GM18517 (cell line): ENCODE measurements around the gene DGLUCY.
"Not testable (repeated sequence)": the region's sequence is repeated elsewhere in the genome, so short reads cannot be mapped to it uniquely, and the experiment has no call there.

ENCODE experiments used
- ATAC-seq: cut with Tn5 transposase; IDR thresholded peaks from one replicate; pipeline ENCODE4 v1.9.1; 2021; ENCODE audit warnings: mild to moderate bottlenecking, moderate library complexity; ENCODE audit not compliant: unreplicated experiment

The DGLUCY gene

DNA sequence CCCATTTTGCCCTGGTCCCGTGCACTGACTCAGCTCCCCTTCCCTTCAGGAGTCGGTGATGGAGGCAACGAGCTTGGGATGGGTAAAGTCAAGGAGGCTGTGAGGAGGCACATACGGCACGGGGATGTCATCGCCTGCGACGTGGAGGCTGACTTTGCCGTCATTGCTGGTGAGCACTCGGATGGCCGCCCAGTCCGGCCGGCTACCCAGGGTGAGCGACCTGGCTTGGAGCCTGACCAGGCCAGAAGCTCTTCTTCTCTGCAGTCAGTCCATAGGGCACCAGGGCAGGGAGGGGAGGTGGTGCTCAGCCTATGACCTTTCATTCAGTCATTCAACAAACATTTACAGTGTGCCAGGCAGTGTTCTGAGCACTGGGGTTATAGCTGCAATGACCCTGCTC, 90.8 kb downstream of the DGLUCY start:
- ATAC-seq = no peak

DNA sequence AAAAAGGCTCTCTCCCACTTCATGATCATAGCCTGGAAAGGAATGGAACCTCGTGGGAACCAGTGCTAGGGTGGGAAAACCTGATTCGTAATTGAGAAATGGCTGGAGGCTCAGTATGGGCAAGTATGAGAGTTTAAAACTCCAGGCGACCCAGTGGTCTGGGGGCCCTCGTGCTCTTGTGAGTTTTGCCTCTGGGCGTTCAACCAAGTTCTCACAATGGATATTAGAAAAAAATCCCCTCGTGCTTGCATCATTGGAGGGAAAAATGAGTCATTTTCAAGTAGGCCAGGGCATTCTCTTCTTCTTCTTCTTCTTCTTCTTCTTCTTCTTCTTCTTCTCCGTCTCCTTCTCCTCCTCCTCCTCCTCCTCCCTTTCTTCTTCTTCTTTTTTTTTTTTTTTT, 91.6 kb downstream of the DGLUCY start:
- ATAC-seq = no peak

DNA sequence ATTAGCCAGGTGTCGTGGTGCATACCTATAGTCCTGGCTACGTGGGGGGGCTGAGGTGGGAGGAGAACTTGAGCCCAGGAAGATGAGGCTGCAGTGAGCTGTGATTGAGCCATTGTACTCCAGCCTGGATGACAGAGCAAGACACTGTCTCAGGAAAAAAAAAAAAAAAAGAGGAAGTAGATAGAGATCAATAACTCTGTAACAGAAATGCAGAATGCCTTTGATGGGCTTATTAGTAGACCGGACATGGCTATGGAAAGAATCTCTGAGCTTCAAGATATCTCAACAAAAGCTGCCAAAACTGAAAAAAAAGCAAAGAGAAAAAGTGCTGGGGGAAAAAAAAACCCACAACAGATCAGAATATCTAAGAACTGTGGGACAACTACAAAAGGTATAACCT, 93.1 kb downstream of the DGLUCY start:
- no peak for ATAC-seq

DNA sequence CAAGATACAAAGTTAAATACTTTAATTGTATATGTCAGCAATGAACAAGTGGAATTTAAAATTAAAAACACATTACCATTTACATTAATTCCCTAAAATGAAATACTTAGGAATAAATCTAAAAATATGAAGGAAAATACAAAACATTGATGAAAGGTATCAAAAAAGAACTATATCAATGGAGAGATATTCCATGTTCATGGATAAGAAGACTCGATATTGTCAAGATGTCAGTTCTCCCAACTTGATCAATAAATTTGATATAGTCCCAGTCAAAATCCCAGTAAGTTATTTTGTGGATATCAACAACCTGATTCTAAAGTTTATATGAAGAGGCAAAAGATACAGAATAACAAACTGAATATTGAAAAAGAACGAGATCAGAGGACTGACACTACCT, 97.1 kb downstream of the DGLUCY start:
- ATAC-seq = no peak

DNA sequence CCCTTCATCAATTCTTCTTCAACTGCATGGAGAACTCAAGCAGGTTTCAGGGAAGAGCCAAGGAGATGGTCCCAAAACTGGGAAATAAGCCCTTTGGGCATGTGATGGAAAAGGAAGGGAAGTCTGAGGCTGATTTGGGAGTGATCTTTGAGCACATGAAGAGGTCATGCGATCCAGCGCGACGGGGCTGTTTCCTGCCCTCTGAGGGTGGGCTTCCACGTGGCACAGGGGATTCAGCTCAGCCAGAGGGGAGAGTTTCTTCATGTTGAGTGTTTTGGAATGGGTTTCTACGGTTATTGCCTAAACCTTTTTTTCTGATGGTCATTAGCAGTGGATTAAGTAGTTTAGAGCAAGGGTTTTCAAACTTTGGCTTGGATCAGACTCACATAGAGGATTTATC, 100.4 kb downstream of the DGLUCY start:
- ATAC-seq = no peak

DNA sequence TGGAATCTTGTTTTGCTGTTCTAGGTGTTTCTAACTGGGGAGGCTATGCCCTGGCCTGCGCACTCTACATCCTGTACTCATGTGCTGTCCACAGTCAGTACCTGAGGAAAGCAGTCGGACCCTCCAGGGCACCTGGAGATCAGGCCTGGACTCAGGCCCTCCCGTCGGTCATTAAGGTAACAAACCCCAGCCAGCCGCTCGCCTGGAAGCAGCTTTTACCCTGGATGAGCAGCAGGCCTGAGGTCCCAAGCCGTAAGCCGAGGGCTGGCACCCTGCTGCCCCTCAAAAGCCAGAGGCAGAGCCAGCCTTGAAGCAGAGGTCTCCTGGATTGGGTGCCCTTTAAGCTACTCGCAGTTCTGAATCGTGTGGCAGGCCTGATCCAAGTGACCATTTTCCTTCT, 101.5 kb downstream of the DGLUCY start:
- no peak for ATAC-seq

DNA sequence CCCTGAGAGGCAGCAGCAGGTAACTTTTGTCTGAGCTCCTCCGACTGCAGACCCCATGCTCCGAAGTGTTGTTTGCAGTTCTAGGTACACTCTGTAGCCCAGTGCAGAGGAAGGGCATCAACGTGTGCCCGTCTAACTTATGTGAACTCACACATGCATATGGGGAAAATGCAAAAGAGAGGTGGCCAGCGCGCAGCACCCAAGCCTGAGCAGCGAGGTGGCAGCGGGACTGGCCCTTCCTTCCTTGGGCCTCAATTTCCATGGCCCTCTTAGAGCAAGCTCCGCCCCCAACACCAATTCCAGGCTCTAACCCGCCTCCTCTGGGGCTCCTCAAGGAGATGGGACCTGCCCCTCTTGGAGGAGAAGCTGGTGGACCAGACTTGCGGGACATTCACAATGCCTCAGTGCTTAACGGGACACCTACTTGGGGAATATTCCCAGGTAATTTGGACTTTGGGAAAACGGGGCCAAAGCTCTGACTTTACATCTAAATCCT, 102.9 kb downstream of the DGLUCY start:
- ATAC-seq = no peak

DNA sequence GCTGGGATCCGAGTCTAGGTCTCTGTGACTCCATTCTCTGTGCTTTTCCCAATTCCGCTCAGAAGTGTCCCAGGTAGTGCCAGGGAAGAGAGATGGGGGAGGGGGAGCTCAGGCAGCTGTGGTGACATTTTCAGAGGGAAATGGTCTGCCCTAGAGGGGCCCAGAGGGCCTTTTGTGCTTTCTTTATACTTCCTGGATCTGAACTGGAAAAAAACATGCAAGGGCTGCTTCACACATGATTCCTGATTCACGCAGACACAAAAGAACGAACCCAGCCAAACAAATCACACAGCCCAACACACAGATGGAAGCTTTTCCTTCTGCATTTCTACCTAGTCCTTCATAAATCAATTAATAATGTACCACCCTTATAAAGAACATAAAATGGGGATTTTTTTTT, 104.1 kb downstream of the DGLUCY start:
- ATAC-seq = no peak

DNA sequence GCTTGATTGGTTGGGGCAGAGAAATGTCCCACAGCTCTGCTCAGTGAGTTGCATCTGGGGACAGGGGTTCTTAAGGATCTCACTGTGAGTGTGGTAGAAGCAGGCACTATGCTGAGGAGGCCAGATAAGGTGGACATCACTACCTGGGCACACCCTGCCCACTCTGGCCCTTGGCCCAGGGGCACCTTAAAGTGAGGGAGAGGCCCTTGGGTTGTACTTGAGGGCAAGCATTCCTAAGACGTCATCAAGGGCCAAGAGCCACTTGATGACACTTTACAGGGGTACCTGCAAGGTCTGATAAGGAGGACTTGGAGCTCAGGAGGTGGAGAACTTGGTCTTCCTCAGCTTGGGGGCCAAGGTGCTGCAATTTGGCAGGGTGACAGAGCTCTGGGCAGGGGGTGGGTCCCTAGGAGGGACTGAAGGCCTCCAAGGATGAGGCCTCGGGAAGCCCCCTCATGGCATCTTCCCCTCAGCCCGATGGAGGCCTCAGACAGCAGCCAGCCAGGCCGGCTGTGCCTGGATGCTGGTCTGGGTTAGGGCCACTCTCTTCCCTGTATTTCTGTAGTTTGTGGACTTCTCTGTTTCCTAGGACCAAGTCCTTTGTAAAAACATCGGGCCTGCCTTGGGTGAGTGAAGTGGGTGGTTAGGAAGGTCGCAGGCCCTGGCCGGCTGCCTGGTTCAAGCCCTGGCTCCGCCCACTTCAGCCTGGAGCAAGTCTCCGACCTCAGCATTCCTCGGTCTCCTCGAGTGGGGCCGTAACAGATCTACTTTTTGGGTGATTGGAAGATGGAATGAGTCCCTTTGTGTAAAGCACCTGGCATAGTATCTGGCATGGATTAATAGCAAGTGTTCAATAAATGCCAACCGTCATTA, 105.9 kb downstream of the DGLUCY start:
- ATAC-seq = no peak

DNA sequence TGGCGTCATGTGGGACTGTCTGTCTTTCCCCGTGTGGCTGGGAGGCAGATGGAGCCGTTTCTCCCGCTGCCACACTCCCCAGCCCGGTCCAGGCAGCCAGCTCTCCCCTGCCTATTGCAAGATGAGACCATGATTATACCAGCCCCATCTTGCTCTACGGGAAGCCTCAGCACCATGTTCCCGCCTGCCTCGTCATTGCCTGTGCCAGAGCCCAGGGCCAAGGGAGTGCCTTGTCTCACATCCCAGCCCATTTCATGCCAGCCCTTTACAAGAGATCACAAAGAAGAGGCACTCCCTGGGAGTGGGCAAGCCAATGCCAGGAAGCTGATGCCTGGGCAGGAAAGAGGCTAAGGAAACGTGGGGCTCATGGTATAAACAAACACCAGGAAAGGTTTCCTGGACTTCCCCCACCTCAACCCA, 106.7 kb downstream of the DGLUCY start:
- ATAC-seq = no peak

DNA sequence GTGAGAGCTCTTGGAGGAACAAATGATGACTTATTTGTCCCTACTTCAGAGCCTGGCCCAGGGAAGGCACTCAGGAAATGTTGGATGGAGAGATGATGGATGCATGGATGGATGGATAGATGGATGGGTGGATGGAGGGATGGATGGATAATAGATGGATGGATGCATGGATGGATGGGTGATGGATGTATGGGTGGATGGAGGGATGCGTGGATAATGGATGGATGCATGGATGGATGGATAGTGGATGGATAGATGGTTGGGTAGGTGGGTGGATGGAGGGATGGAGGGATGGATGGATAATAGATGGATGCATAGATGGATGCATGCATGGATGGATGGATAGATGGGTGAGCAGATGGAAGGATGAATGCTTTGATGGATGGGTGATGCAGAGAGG, 107.4 kb downstream of the DGLUCY start:
- ATAC-seq = no peak

DNA sequence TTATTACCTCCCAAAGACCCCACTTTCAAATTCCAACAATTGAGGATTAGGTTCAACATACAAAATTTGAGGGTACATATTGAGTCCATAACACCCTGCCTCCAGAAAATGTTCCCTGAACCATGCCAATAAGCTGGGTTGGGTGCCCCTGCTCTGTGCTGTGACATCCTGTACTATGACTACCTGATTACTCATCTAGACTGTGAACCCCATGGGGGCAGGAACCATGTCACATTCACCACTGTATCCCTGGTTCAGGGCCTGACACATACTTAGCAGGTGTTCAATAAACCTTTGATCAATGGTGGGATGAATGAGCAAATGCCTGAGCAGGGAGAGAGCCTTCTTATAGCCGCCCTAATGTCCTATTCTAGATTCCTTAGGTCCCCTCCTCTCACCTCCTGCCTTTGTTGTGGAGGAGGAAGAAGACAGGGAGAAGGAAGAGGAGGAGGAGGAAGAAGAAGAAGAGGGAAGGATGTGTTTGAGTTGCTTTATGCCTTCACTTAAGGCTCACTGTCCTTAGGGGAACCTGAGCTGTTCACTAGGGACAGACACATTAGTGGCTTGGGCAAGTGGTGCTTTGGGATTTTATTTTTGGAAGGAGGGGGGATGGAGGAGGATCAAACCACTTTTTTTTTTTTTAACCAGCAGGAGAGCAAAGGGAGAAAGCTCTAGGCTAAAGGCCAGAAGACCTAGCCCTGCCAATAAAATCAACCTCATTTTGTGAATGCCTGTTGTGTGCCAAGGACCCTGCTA, 109.3 kb downstream of the DGLUCY start:
- ATAC-seq = no peak

DNA sequence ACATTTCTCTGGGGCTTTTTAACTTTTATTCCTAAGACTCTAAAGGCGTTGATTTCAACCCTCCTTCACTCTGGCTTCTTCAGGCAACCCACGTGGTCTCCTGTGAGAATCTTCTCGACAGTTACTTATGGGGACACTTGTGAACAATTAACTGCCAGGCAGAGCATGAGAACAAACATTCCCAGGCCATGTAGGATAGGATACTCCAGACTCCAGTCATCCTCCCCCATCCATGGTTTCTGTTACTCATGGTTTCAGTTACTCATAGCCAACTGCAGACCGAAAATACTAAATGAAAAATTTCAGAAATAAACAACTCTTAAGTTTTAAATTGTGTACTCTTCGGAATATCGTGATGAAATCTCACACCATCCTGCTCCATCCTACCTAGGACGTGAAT, 111.2 kb downstream of the DGLUCY start:
- no peak for ATAC-seq

DNA sequence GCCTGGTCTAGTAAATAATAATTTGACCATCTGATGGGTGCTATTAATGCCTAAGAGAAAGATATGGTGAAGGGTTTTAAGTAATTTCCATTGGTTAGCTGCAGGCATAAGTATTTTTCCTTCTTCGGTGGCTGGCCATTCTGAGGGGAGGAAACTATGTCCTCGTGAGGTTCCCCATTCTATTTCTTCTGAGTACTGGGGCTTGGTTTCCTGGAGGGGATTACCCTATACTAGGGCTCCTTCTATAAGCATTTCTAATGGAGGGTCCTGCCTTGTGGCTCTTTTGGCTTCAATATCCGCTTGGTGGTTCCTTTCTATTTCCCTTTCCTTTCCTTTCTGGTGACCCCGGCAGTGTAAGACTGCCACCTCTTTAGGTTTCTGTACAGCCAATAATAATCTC, 112.5 kb downstream of the DGLUCY start:
- ATAC-seq = not testable (repeated sequence)

DNA sequence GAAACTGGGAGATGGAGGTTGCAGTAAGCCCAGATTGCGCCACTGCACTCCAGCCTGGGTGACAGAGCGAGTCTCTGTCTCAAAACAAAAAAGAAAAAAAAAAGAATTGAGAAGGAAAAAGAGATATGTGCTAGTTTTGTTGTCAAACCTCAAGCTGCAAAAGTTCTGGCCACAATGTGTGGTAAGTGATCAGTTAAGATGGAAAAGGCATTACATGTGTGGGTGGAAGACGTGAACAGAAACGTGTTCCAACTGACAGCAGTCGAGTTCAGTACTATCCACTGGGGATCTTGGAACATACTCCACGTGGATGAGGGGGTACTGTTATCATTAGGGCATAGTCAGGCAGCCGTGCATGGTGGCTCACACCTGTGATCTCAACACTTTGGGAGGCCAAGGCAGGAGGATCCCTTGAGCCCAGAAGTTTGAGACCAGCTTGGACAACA, 113.3 kb downstream of the DGLUCY start:
- no peak for ATAC-seq

DNA sequence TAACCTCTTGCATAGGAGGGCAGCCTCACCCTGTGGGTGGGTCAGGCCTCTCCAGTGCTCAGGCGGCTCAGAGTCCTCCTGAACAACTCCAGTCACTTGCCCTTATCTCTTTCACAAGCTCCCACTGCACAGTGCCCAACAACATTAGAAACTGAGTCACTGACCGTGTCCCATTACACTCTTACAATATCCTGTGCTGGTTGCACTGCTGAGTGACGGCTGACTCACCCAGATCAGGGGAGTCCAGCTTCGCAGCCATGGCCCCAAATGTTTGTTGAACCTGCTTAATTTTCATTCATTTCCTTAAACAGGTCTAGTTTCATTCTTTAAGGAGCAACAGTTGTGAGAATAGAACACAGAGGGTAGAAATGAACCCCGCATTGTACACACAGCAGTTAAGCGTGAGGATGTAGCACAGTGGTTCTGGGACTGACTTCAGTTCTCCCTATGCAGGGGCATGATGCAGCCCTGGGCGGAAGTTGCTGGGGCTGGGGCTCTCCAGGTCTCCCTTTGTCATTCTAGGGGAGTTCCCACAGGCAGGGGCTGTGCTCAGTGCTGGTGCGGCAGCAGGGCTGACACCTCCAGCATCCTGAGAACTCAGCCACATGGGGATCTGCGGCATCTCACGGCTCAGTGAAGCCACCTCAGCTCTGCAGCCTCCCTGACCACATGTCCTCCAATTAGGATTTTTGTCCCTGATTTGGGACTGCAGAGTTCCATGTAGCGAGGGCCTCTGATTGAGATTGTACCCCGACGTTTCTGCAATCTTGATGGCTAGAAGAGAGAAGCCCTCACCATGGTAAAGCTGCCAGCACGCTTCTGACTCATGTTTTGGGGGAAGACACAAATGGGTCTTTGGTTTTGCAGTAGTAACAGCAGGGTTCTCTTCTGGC, 114.5 kb downstream of the DGLUCY start:
- ATAC-seq = peak; percentile 66

DNA sequence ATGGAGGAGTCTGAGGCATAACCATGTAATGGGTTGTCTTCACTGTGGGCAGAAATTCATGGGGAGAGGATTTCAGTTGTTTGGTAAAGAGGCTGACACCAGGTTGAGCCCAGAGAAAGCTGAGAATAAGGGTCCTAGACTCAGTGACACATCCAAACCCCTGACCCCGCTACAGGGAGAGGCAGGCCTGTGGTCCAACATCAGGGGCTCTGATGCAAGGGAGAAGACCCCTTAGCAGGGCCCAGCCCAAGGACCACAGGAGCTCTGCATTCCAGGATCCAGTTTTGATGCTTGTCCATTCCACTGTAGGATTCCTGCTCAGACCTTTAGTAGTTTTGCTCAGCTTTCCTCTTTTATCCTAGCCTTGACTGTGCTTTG, 115.1 kb downstream of the DGLUCY start:
- ATAC-seq = no peak

DNA sequence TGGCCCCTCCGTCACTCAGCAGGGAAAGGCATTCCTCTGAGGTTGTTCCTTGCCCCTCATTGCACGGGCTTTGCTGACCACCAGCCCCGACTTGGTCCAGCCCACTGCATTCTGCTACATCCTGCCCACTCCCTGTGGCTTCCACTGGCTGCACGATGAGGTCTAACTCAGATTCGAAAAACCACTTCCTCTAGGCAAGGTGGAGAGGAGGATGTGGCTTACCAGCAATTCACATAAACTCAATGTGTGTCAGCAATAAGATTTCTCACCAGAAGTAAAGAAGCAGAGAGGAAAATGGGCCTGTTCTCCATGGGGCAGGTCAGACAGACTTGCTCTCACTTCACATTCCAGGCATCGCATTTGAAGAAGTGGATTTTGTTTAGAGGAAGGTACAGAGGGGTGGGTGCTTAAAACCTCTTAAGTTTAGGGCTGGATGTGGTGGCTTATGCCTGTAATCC, 115.9 kb downstream of the DGLUCY start:
- peak; percentile 82 for ATAC-seq

DNA sequence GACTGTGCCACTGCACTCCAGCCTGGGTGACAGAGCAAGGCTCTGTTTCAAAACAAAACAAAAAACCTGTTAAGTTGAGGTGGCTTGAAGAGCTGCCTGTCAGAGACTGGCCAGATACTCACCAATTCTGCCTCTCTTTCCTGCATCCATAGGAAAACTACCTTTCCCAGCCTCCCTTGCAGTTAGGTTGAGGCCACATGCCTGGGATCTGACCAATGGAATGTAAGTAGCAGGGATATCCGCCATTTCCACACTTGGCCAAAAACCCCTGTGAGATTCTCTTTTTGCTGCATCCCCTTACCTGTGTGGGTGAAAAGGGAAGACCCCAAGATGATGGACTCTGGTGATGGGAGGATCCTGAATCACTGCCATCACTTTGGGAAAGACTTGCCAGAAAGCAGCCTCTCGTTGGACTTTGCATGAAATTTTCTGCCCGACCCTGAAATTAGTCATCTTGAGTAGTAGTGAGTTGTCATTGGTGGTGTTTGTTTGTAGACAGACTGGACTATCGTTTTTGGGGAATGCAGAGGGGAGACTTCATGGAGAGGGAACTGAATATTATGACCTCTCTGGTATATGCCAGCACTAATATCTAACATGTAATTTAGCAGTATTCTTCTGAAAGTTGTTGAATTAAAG, 116.6 kb downstream of the DGLUCY start:
- ATAC-seq = no peak

DNA sequence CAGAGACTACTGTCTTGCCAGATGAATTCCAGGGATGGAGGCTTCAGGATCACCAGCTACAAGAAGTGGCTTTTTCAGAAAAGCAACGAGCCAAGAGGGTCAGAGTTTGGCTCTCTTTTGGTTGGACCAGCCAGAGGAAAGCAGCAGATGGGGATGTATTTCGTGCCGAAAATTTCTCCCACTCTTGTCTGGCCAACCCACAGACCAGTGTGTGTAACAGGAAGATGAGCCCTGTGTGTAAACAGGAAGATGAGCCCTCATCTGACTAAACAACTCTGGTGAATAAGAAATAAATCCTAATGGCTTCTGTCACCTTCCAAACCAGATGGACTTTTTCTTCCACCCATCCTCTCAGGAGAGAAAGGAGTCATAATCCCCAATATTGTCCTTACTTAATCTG, 117.6 kb downstream of the DGLUCY start:
- no peak for ATAC-seq
